ENCODE data around the gene C19orf25.

- no peak for TF ChIP-seq CTCF (IDR thresholded peaks at IDR 0.05)
- no peak for TF ChIP-seq POLR2A (IDR thresholded peaks at IDR 0.05)
Observed at GRCh38 chr19:1491849-1492170, 12.8 kb upstream of the C19orf25 start.

Data from heart left ventricle (tissue), 13 donors.